Keratinocyte (primary cell): Measurements from ENCODE around the gene RNU1-2.

Source experiments
- EZH2 ChIP-seq: IDR thresholded peaks from one replicate; pipeline ENCODE4 v1.6.1; 2012; ENCODE audit warnings: inconsistent platforms, mild to moderate bottlenecking, low read length, moderate library complexity
- TF ChIP-seq, protein P1 (sequence below), 3 experiments: IDR thresholded peaks in 1 of 3; conservative IDR thresholded peaks in 1 of 3; optimal IDR thresholded peaks in 1 of 3; 2 replicates in 2 of 3; 3 replicates in 1 of 3; pipeline versions ENCODE3 to v1.5.1; 2011; ENCODE audit warnings: low read length in 3 of 3, mild to moderate bottlenecking in 3 of 3, moderate library complexity in 2 of 3, control low read depth in 1 of 3, inconsistent platforms in 1 of 3; ENCODE audit not compliant: insufficient read depth in 2 of 3; ENCODE audit errors: extremely low read depth in 1 of 3

DNA sequence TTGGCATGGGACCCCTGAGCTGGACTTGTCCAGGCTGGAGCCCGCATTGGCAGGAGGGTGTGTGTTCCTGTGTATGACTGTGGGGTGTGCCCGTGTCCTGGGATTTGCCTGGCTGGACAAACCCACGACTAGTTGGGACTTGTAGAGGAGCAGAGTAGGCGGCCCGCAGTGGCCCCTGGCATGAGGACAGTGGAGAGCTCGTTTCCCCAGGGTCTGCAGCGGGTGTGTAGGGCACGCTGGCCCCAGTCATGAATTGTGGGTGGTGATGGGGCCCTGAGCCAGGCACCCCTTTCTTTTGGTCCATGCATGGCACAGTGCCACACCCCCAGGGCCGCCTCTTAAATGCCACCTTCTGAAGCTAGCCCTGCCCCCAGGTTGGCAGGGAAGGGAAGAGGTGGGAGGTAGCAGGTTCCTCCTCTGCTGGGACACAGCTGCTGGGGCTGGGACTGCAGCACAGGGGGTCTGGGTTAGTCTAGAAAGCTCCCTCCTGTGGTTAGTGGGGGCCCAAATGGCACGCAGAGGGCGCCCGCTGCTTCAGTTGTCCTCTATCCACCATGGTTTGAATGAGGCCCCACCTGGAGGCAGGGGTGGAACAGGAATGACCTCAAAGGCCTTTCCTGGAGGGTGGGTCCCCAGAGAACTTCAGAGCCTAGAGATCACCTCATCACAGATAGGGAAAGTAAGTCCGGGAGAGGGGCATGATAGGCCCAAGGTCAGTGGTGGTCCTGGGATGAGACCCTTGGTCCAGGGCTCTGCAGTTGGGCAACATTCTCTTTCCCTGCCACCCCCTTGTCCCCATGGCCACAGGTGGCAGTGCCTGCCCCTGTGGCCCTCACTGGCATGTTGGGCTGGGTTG lies 30.1 kb downstream of the RNU1-2 start:
- TF ChIP-seq, protein P1, sequence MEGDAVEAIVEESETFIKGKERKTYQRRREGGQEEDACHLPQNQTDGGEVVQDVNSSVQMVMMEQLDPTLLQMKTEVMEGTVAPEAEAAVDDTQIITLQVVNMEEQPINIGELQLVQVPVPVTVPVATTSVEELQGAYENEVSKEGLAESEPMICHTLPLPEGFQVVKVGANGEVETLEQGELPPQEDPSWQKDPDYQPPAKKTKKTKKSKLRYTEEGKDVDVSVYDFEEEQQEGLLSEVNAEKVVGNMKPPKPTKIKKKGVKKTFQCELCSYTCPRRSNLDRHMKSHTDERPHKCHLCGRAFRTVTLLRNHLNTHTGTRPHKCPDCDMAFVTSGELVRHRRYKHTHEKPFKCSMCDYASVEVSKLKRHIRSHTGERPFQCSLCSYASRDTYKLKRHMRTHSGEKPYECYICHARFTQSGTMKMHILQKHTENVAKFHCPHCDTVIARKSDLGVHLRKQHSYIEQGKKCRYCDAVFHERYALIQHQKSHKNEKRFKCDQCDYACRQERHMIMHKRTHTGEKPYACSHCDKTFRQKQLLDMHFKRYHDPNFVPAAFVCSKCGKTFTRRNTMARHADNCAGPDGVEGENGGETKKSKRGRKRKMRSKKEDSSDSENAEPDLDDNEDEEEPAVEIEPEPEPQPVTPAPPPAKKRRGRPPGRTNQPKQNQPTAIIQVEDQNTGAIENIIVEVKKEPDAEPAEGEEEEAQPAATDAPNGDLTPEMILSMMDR (optimal IDR thresholded peaks at IDR 0.05 in 1 of 3, IDR thresholded peaks at IDR 0.05 in 1 of 3, conservative IDR thresholded peaks at IDR 0.05 in 1 of 3; ENCODE audit: extremely low read depth in 1 of 3, insufficient read depth in 2 of 3, low read length in 3 of 3) = peak in 2 of 3 experiments; percentile 7 to 22
- TF ChIP-seq EZH2 = no peak
